ENCODE measurements around the gene OR6B1.
"Not testable (repeated sequence)": the region's sequence is repeated elsewhere in the genome, so short reads cannot be mapped to it uniquely, and the experiment has no call there.

The OR6B1 gene

GRCh38 chr7:144004703-144005102 is 4.6 kb downstream of the OR6B1 start:
- no peak for DNase-seq (ENCODE audit: low read depth in 2 of 3, low spot score in 1 of 3)

- DNase-seq (ENCODE audit: low read depth in 2 of 3, low spot score in 1 of 3) = no peak
These were observed 6.0 kb downstream of the OR6B1 start for GRCh38 chr7:144006029-144006691.

DNA sequence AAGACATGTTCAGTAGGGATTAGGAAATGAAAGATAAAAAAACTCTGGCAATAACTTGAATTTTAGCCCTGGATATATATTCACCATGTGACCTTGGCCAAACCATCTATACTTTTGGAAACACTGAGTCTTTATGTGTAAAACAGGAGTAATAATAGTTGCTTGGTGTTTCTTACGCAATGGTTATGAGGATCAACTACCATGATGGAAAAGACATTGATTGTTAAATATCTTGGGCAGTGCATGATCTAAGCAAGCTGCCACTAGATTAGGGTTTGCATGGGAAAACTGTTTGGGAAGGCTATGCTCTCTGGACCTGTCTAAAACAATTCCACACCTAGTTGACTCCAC is 6.5 kb downstream of the OR6B1 start:
- no peak for DNase-seq (ENCODE audit: low read depth in 2 of 3, low spot score in 1 of 3)

DNA sequence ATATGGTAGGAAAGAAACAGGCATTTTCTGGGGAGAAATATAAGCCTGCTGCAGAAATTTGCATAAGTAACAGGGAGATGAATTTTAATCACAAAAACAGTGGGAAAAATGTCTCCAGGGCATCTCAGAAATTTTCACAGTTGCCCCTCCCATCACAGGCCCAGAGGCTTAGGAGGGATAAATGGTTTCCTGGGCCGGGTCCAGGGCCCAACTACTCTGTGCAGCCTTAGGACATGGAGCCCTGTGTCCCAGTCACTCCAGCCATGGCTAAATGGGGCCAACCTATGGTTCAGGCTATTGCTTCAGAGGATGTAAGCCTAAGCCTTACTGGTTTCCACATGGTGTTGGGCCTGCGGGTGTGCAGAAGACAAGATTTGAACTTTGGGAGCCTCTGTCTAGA is 9.2 kb downstream of the OR6B1 start:
- no peak for DNase-seq (ENCODE audit: low read depth in 2 of 3, low spot score in 1 of 3)

DNA sequence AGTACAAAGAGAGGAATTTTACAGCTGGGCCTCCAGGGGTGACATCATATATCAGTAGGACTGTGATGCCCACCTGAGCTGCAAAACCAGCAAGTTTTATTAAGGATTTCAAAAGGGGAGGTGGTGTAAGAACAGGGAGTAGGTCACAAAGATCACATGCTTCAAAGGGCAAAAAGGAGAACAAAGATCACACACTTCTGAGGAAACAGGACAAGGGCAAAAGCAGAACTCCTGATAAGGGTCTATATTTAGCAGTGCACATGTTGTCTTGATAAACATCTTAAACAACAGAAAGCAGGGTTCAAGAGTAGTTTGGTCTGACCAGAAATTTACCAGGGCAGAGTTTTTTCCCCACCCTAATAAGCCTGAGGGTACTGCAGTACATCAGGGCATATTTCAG is 9.9 kb downstream of the OR6B1 start:
- not testable (repeated sequence) for DNase-seq (ENCODE audit: low read depth in 2 of 3, low spot score in 1 of 3)

DNA sequence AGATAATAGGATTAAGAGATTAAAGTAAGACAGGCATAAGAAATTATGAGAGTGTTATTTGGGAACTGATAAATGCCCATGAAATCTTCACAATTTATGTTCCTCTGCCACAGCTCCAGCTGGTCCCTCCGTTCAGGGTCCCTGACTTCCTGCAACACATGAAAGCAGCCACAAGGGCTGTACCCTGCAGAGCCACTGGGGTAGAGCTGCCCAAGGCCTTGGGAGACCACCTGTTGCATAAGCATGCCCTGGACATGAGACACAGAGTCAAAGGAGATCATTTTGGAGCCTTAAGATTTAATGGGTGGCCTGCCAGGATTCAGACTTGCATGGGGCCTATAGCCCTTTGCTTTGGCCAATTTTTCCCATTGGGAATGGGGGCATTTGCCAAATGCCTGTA is 10.7 kb downstream of the OR6B1 start:
- not testable (repeated sequence) for DNase-seq (ENCODE audit: low read depth in 2 of 3, low spot score in 1 of 3)

GRCh38 chr7:144011458-144012230 is 11.5 kb downstream of the OR6B1 start:
- no peak for DNase-seq (ENCODE audit: low read depth in 2 of 3, low spot score in 1 of 3)

DNA sequence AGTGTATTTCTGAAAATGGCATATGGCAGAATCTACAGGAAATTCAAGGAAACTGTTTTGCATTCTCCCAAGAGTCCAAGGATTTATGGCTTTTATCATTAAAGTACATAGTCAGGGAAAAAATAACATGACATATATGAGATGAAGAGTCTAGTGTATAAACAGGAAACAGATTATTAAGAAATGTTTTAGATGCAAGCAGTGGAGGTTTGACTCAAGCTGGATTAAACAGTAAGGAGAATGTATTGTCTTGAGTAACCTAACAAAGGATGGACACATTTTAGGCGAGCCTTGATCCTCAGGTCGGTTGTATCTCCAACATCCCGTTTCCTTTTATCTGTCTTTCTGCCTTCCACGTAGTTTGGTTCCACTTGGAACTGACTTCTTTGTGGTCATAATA is 17.9 kb downstream of the OR6B1 start:
- no peak for DNase-seq (ENCODE audit: low read depth in 2 of 3, low spot score in 1 of 3)

GRCh38 chr7:144019457-144019856 is 19.3 kb downstream of the OR6B1 start:
- no peak for DNase-seq (ENCODE audit: low read depth in 2 of 3, low spot score in 1 of 3)

DNA sequence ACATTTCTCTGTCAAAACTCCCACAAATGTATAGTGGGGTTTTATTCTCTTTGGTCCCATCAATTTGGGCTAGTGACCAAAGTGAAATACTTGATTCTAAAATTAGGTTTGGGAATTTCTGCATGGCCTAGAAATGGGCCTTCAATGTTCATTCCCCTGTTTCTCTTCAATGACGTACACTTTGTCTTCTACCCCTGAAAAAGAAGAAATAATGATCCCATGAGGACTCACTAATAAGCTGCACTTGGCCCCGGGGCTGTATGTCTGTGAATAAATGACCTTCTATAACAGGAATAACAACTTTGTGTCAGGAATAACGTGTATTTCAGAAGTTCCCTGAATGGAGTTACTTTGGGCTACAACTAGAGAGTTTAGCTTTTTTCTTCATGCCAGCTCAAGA is 20.2 kb downstream of the OR6B1 start:
- DNase-seq (ENCODE audit: low read depth in 2 of 3, low spot score in 1 of 3) = no peak

- DNase-seq (ENCODE audit: low read depth in 2 of 3, low spot score in 1 of 3) = no peak
These were observed 22.0 kb downstream of the OR6B1 start for GRCh38 chr7:144022169-144022568.

DNA sequence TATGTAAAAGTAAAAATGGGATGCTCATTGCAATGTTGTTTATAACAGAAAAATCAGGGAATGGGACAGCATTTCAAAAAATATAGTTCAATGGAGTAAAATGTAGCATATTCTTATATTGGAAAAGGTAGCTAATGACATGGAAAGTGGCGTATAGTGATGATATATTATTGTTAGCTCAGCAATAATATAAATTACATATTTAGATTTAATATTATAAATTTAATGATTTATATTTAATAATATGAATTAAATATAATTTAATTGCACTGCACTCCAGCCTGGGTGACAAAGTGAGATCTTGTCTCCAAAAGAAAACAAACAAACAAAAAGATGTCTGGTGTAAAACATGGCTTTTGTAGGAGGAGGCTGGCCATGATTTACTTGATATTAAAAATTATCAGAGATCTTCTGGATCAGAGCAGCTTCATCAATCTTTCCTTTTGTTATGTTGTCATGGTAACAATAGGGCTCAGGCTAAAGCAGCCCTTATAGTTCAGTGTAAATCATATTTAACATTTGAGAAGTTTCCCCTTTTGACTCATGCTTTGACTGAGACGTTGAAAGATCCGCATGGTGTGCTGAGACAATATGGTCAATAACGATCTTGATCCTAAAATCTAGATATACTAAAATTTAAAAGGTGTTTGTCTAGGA is 23.2 kb downstream of the OR6B1 start:
- no peak for DNase-seq (ENCODE audit: low read depth in 2 of 3, low spot score in 1 of 3)

- DNase-seq (ENCODE audit: low read depth in 2 of 3, low spot score in 1 of 3) = no peak
These were observed 24.1 kb downstream of the OR6B1 start for GRCh38 chr7:144024213-144024612.

GRCh38 chr7:144026203-144026883 is 26.2 kb downstream of the OR6B1 start:
- DNase-seq (ENCODE audit: low read depth in 2 of 3, low spot score in 1 of 3) = no peak

DNA sequence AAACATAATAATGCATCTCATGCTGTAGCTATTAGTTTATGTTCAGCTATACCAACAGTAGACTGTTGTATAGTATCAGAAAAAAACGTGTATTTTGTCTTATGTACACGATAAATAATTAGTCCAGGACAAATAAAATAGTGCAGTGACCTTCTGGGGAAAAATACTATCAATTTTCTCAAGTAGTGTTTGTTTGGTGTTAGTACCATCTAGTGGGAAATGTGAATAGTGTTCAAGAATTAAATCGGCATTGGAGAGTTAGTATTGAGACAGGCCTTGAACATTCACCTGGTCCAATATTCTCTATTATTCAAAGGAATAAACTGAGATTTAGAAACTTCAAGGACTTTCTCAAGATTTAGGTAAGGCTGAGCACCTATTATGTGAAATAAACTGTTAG is 26.9 kb downstream of the OR6B1 start:
- DNase-seq (ENCODE audit: low read depth in 2 of 3, low spot score in 1 of 3) = no peak

GRCh38 chr7:144027974-144028373 is 27.9 kb downstream of the OR6B1 start:
- DNase-seq (ENCODE audit: low read depth in 2 of 3, low spot score in 1 of 3) = no peak

DNA sequence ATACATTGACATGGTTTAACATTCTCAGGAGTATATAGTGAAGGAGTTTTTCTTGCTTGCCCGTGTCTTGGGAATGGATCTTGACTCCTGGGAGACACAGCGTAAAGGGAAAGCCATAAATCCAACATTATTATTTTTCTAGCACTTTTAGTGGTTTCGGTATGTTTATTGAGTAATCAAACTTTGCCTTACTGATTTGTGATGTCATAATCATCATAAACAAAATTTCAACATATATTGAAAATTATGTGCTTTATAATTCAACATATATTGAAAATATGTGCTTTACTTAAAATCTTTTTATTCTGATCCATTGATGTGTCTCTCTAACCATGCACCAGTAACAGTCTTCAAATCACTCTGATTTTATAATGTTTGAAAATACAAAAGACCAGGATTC is 28.4 kb downstream of the OR6B1 start:
- no peak for DNase-seq (ENCODE audit: low read depth in 2 of 3, low spot score in 1 of 3)

GRCh38 chr7:144032516-144032915 is 32.4 kb downstream of the OR6B1 start:
- no peak for DNase-seq (ENCODE audit: low read depth in 2 of 3, low spot score in 1 of 3)

- no peak for DNase-seq (ENCODE audit: low read depth in 2 of 3, low spot score in 1 of 3)
These were observed 33.0 kb downstream of the OR6B1 start for GRCh38 chr7:144032985-144033709.

GRCh38 chr7:144035385-144035784 is 35.3 kb downstream of the OR6B1 start:
- DNase-seq (ENCODE audit: low read depth in 2 of 3, low spot score in 1 of 3) = no peak

- no peak for DNase-seq (ENCODE audit: low read depth in 2 of 3, low spot score in 1 of 3)
These were observed 36.3 kb downstream of the OR6B1 start for GRCh38 chr7:144036302-144036885.
